GM12873 (cell line): Measurements from ENCODE around the gene FGF18.

Experiments used
- CTCF ChIP-seq: IDR thresholded peaks from 2 replicates; pipeline ENCODE4 v1.5.1; 2012; ENCODE audit warnings: low read depth, mild to moderate bottlenecking, moderate library complexity, low read length, control low read depth; ENCODE audit not compliant: insufficient read depth; ENCODE audit errors: missing control alignments

The FGF18 gene

GRCh38 chr5:171431251-171431777, 11.9 kb downstream of the FGF18 start:
- no peak for TF ChIP-seq CTCF

- TF ChIP-seq CTCF = no peak
These were observed 12.6 kb downstream of the FGF18 start for GRCh38 chr5:171432076-171432475.

GRCh38 chr5:171432583-171433351, 13.3 kb downstream of the FGF18 start:
- TF ChIP-seq CTCF = no peak

- no peak for TF ChIP-seq CTCF
These were observed 13.9 kb downstream of the FGF18 start for GRCh38 chr5:171433352-171433698.

GRCh38 chr5:171433982-171434676, 14.7 kb downstream of the FGF18 start:
- no peak for TF ChIP-seq CTCF

- TF ChIP-seq CTCF = no peak
These were observed 15.4 kb downstream of the FGF18 start for GRCh38 chr5:171434874-171435273.

- no peak for TF ChIP-seq CTCF
These were observed 16.5 kb downstream of the FGF18 start for GRCh38 chr5:171435908-171436307.
